Measurements from ENCODE around the gene ASB2. TPM values are rescaled to one million over a fixed set of nuclear protein-coding genes. Genes with fewer than 3 reads are reported as not detected.

The ASB2 gene
- total RNA-seq, 1 donor from 2014 or later = 24.1 TPM

GRCh38 chr14:93975791-93976476, 436 bp downstream of the ASB2 start:
- TF ChIP-seq POLR2AphosphoS5 (IDR thresholded peaks at IDR 0.05; ENCODE audit: insufficient read depth in 1 of 2, low read depth in 1 of 2) (no peak), POLR2A (IDR thresholded peaks at IDR 0.05) (no peak)
- Histone ChIP-seq H3K9me3 (no peaks in the 10 kb centered on the region), H3K27me3 (no peaks in the 10 kb centered on the region), H3K27ac (peak overlapping the region; percentile 69), H3K4me3 (peak overlapping the region; percentile 26 to 36), H3K4me1 (peaks cover 6% of the 10 kb centered on the region), H3K36me3 (no peaks in the 10 kb centered on the region)
- DNase-seq (ENCODE audit: extremely low spot score in 2 of 2) = no peak
- intact Hi-C loops (cut with DNase I) = no loop called here

GRCh38 chr14:93974833-93975232, 1.5 kb downstream of the ASB2 start:
- Histone ChIP-seq H3K4me3 (peak overlapping the region; percentile 26 to 36), H3K27ac (peak overlapping the region; percentile 19), H3K4me1 (peaks cover 13% of the 10 kb centered on the region), H3K27me3 (no peaks in the 10 kb centered on the region), H3K9me3 (no peaks in the 10 kb centered on the region), H3K36me3 (no peaks in the 10 kb centered on the region)
- TF ChIP-seq POLR2A (IDR thresholded peaks at IDR 0.05) = no peak
- TF ChIP-seq POLR2AphosphoS5 (IDR thresholded peaks at IDR 0.05; ENCODE audit: insufficient read depth in 1 of 2, low read depth in 1 of 2) = peak in 1 of 2 donors; percentile 23
- DNase-seq (ENCODE audit: extremely low spot score in 2 of 2) = no peak
- intact Hi-C loops (cut with DNase I) = no loop called here

GRCh38 chr14:93974299-93974698, 2.1 kb downstream of the ASB2 start:
- H3K4me3 ChIP-seq = peak overlapping the region; percentile 26 to 36
- no peak for DNase-seq (ENCODE audit: extremely low spot score in 2 of 2)
- H3K4me1 ChIP-seq = peaks cover 18% of the 10 kb centered on the region
- intact Hi-C loops (cut with DNase I) = no loop called here
- no peak for TF ChIP-seq CTCF (IDR thresholded peaks at IDR 0.05)
- no peak for TF ChIP-seq POLR2A (IDR thresholded peaks at IDR 0.05)
- TF ChIP-seq POLR2AphosphoS5 (IDR thresholded peaks at IDR 0.05; ENCODE audit: insufficient read depth in 1 of 2, low read depth in 1 of 2) = no peak
- H3K36me3 ChIP-seq = no peaks in the 10 kb centered on the region
- H3K27me3 ChIP-seq = no peaks in the 10 kb centered on the region
- H3K9me3 ChIP-seq = no peaks in the 10 kb centered on the region
- H3K27ac ChIP-seq = peak overlapping the region; percentile 19

- no peak for DNase-seq (ENCODE audit: extremely low spot score in 2 of 2)
- intact Hi-C loops (cut with DNase I) = no loop called here
- Histone ChIP-seq H3K27ac (no peak overlapping the region), H3K4me1 (peaks cover 18% of the 10 kb centered on the region), H3K9me3 (no peaks in the 10 kb centered on the region), H3K4me3 (no peak overlapping the region), H3K36me3 (no peaks in the 10 kb centered on the region), H3K27me3 (no peaks in the 10 kb centered on the region)
- no peak for TF ChIP-seq POLR2AphosphoS5 (IDR thresholded peaks at IDR 0.05; ENCODE audit: insufficient read depth in 1 of 2, low read depth in 1 of 2)
- no peak for TF ChIP-seq POLR2A (IDR thresholded peaks at IDR 0.05)
- no peak for TF ChIP-seq CTCF (IDR thresholded peaks at IDR 0.05)
Measured at GRCh38 chr14:93973607-93974006, 2.8 kb downstream of the ASB2 start.

- Histone ChIP-seq H3K9me3 (no peaks in the 10 kb centered on the region), H3K27ac (no peak overlapping the region), H3K4me1 (peaks cover 21% of the 10 kb centered on the region), H3K4me3 (no peak overlapping the region), H3K27me3 (no peaks in the 10 kb centered on the region), H3K36me3 (no peaks in the 10 kb centered on the region)
- intact Hi-C loops (cut with DNase I) = no loop called here
- no peak for TF ChIP-seq CTCF (IDR thresholded peaks at IDR 0.05)
- TF ChIP-seq POLR2AphosphoS5 (IDR thresholded peaks at IDR 0.05; ENCODE audit: insufficient read depth in 1 of 2, low read depth in 1 of 2) = no peak
- no peak for TF ChIP-seq POLR2A (IDR thresholded peaks at IDR 0.05)
- no peak for DNase-seq (ENCODE audit: extremely low spot score in 2 of 2)
Measured at GRCh38 chr14:93972618-93973205, 3.7 kb downstream of the ASB2 start.

GRCh38 chr14:93971635-93972027, 4.7 kb downstream of the ASB2 start:
- H3K4me3 ChIP-seq = no peak overlapping the region
- no peak for TF ChIP-seq POLR2AphosphoS5 (IDR thresholded peaks at IDR 0.05; ENCODE audit: insufficient read depth in 1 of 2, low read depth in 1 of 2)
- TF ChIP-seq CTCF (IDR thresholded peaks at IDR 0.05) = no peak
- no peak for TF ChIP-seq POLR2A (IDR thresholded peaks at IDR 0.05)
- intact Hi-C loops (cut with DNase I) = no loop called here
- no peaks in the 10 kb centered on the region for H3K27me3 ChIP-seq
- no peak for DNase-seq (ENCODE audit: extremely low spot score in 2 of 2)
- peaks cover 31% of the 10 kb centered on the region for H3K4me1 ChIP-seq
- H3K27ac ChIP-seq = no peak overlapping the region
- no peaks in the 10 kb centered on the region for H3K36me3 ChIP-seq
- H3K9me3 ChIP-seq = no peaks in the 10 kb centered on the region
